GM23338 (cell line): Measurements from ENCODE around the gene RAP1GAP2.

ENCODE experiments used
- CREB1 ChIP-seq: fragments of 250-450 bp; sonication (Bioruptor Pico); IDR thresholded peaks from 2 replicates; pipeline ENCODE4 v1.5.0; 2020; ENCODE audit warnings: low read depth, mild to moderate bottlenecking, moderate library complexity
- EZH2 ChIP-seq: fragments of 200-600 bp; sonication (generic); IDR thresholded peaks from one replicate; pipeline ENCODE4 v1.8.0; 2017; ENCODE audit warnings: antibody characterized with exemption, mild to moderate bottlenecking, low read depth; ENCODE audit not compliant: unreplicated experiment
- EZH2phosphoT487 ChIP-seq: fragments of 200-600 bp; sonication (generic); IDR thresholded peaks from one replicate; pipeline ENCODE4 v1.8.1; 2018; ENCODE audit warnings: antibody characterized with exemption; ENCODE audit not compliant: unreplicated experiment
- POLR2AphosphoS5 ChIP-seq: IDR thresholded peaks from 2 replicates; pipeline ENCODE4 v1.6.1; 2016; ENCODE audit warnings: antibody characterized with exemption, low read depth
- STAT1 ChIP-seq: IDR thresholded peaks from one replicate; pipeline ENCODE4 v1.6.1; 2016; ENCODE audit warnings: antibody characterized with exemption; ENCODE audit not compliant: unreplicated experiment
- ZNF114 ChIP-seq: fragments of 250-450 bp; sonication (Bioruptor Pico); IDR thresholded peaks from 2 replicates; pipeline ENCODE4 v1.5.0; 2020; ENCODE audit warnings: mild to moderate bottlenecking, moderate library complexity
- ZNF331 ChIP-seq: fragments of 250-450 bp; sonication (Bioruptor Pico); IDR thresholded peaks from 2 replicates; pipeline ENCODE4 v1.5.0; 2020; ENCODE audit warnings: low read depth, mild to moderate bottlenecking, moderate library complexity
- TF ChIP-seq, protein P1 (sequence below), 2 experiments: fragments of 200-600 bp in 1 of 2; sonication (generic) in 1 of 2; conservative IDR thresholded peaks; 2 replicates each; pipeline versions ENCODE4 v1.5.1 to v1.6.1; 2016 to 2017; ENCODE audit warnings: antibody characterized with exemption in 2 of 2, low read depth in 2 of 2, mild to moderate bottlenecking in 2 of 2, moderate library complexity in 1 of 2
- TF ChIP-seq, protein P2 (sequence below): IDR thresholded peaks from one replicate; pipeline ENCODE4 v1.6.1; 2018; ENCODE audit warnings: antibody characterized with exemption; ENCODE audit not compliant: unreplicated experiment

DNA sequence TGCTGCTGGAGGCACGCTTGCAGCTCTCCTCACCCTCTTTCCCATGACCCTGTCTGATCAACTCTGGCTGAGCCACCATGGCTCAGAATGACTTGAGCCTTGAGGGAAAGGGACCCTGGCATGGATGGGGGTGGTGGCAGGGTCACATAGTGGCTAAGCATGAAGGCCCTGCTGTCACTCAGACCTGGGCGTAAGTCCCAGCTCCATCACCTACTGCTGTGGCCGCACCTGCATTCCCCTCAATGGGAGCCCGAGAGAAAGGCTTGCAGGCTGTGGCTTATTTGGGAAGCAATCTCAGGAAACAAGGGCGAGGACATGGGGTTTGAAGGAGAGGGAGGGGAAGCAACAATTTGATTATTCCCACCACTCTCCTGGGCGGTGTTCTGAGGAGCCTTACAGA, 17.7 kb upstream of the RAP1GAP2 start:
- TF ChIP-seq, protein P1, sequence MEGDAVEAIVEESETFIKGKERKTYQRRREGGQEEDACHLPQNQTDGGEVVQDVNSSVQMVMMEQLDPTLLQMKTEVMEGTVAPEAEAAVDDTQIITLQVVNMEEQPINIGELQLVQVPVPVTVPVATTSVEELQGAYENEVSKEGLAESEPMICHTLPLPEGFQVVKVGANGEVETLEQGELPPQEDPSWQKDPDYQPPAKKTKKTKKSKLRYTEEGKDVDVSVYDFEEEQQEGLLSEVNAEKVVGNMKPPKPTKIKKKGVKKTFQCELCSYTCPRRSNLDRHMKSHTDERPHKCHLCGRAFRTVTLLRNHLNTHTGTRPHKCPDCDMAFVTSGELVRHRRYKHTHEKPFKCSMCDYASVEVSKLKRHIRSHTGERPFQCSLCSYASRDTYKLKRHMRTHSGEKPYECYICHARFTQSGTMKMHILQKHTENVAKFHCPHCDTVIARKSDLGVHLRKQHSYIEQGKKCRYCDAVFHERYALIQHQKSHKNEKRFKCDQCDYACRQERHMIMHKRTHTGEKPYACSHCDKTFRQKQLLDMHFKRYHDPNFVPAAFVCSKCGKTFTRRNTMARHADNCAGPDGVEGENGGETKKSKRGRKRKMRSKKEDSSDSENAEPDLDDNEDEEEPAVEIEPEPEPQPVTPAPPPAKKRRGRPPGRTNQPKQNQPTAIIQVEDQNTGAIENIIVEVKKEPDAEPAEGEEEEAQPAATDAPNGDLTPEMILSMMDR (conservative IDR thresholded peaks at IDR 0.05; ENCODE audit: low read depth in 2 of 2), result no peak
- TF ChIP-seq, protein P2, sequence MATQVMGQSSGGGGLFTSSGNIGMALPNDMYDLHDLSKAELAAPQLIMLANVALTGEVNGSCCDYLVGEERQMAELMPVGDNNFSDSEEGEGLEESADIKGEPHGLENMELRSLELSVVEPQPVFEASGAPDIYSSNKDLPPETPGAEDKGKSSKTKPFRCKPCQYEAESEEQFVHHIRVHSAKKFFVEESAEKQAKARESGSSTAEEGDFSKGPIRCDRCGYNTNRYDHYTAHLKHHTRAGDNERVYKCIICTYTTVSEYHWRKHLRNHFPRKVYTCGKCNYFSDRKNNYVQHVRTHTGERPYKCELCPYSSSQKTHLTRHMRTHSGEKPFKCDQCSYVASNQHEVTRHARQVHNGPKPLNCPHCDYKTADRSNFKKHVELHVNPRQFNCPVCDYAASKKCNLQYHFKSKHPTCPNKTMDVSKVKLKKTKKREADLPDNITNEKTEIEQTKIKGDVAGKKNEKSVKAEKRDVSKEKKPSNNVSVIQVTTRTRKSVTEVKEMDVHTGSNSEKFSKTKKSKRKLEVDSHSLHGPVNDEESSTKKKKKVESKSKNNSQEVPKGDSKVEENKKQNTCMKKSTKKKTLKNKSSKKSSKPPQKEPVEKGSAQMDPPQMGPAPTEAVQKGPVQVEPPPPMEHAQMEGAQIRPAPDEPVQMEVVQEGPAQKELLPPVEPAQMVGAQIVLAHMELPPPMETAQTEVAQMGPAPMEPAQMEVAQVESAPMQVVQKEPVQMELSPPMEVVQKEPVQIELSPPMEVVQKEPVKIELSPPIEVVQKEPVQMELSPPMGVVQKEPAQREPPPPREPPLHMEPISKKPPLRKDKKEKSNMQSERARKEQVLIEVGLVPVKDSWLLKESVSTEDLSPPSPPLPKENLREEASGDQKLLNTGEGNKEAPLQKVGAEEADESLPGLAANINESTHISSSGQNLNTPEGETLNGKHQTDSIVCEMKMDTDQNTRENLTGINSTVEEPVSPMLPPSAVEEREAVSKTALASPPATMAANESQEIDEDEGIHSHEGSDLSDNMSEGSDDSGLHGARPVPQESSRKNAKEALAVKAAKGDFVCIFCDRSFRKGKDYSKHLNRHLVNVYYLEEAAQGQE, result no peak
- no peak for TF ChIP-seq CREB1 (CRISPR knock-in tag)
- TF ChIP-seq POLR2AphosphoS5, result no peak
- TF ChIP-seq EZH2phosphoT487, result no peak
- TF ChIP-seq STAT1, result no peak
- no peak for TF ChIP-seq EZH2
- no peak for TF ChIP-seq ZNF331 (CRISPR knock-in tag)
- TF ChIP-seq ZNF114 (CRISPR knock-in tag), result no peak
